KMS-11 (cell line): Measurements from ENCODE around the gene PCSK2.

Experiments
- H2AFZ ChIP-seq: fragments of 200-600 bp; sonication (generic); 2 replicates; pipeline ENCODE4 v1.6.1; 2016; ENCODE audit warnings: antibody characterized with exemption, mixed run types, low read depth
- H3K27ac ChIP-seq: fragments of 200-600 bp; sonication (generic); 2 replicates; pipeline ENCODE4 v1.6.1; 2016; ENCODE audit warnings: mild to moderate bottlenecking, mixed run types
- H3K27me3 ChIP-seq: fragments of 200-600 bp; sonication (generic); 2 replicates; pipeline ENCODE4 v1.6.1; 2017; ENCODE audit warnings: mild to moderate bottlenecking, low read depth, mixed run types, moderate library complexity; ENCODE audit not compliant: insufficient read depth
- H3K36me3 ChIP-seq: fragments of 200-600 bp; sonication (generic); 2 replicates; pipeline ENCODE4 v1.6.1; 2017; ENCODE audit warnings: mild to moderate bottlenecking, mixed run types; ENCODE audit not compliant: insufficient read depth
- H3K4me1 ChIP-seq: fragments of 200-600 bp; sonication (generic); 2 replicates; pipeline ENCODE4 v1.6.1; 2016; ENCODE audit warnings: mild to moderate bottlenecking, low read depth, mixed run types; ENCODE audit not compliant: poor library complexity, severe bottlenecking
- H3K4me2 ChIP-seq: fragments of 200-600 bp; sonication (generic); 2 replicates; pipeline ENCODE4 v1.7.0; 2016; ENCODE audit warnings: mild to moderate bottlenecking, mixed run types
- H3K4me3 ChIP-seq: fragments of 200-600 bp; sonication (generic); IDR thresholded peaks from 2 replicates; pipeline ENCODE4 v1.6.1; 2017; ENCODE audit warnings: low read depth, low read length, mixed read lengths; ENCODE audit not compliant: insufficient read depth
- H3K79me2 ChIP-seq: fragments of 200-600 bp; sonication (generic); 2 replicates; pipeline ENCODE4 v1.6.1; 2016; ENCODE audit warnings: low read depth, mixed run types; ENCODE audit not compliant: insufficient read depth
- H3K9ac ChIP-seq: fragments of 200-600 bp; sonication (generic); 2 replicates; pipeline ENCODE4 v1.6.1; 2016; ENCODE audit warnings: mild to moderate bottlenecking, mixed run types
- H4K20me1 ChIP-seq: fragments of 200-600 bp; sonication (generic); 2 replicates; pipeline ENCODE4 v1.6.1; 2016; ENCODE audit warnings: mild to moderate bottlenecking, mixed run types; ENCODE audit not compliant: insufficient read depth
- TF ChIP-seq, protein P1 (sequence below): fragments of 200-600 bp; sonication (generic); conservative IDR thresholded peaks from 2 replicates; pipeline ENCODE4 v1.6.1; 2017; ENCODE audit warnings: low read depth, mild to moderate bottlenecking, antibody characterized with exemption, low read length, moderate library complexity, mixed read lengths

The PCSK2 gene

DNA sequence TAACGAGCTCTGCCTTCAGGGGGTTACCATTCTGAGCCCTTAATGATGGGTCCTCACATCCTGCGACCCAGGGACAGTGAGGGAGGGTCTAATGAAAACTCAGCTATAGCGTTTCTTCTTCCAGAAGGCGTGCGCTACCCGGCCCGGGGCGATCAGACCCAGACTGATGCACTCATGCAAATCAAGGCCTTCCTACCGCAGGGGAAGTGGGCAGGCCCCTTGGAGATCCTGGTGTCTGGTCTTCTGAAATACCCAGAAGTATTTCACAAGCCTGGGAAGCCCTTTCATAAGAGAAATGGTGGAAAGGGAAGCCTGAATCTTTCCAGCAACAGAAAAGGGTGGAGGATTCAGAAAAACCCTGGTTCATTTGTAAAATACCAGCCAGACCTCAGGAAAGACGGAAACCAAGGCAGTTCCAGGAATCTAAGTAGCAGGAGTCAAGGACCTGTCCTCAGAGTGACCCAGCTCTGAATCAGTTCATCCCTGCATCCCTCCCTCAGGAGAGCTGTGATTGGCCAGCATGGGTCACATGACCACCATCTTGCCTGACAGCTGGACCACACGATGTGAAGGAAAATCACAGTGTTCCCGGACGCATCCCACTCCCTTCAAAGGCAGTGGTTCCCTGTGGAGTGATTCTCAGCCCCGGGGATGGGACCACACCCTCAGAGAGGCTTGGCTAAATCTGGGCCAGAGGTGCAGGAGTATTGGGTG lies 291.7 kb downstream of the PCSK2 start:
- H3K4me3 ChIP-seq: no peak overlapping the region
- H3K79me2 ChIP-seq: no peaks in the 10 kb centered on the region
- no peak overlapping the region for H3K9ac ChIP-seq
- no peak overlapping the region for H2AFZ ChIP-seq
- no peaks in the 10 kb centered on the region for H4K20me1 ChIP-seq
- no peaks in the 10 kb centered on the region for H3K27me3 ChIP-seq
- no peaks in the 10 kb centered on the region for H3K36me3 ChIP-seq
- no peaks in the 10 kb centered on the region for H3K4me1 ChIP-seq
- TF ChIP-seq, protein P1, sequence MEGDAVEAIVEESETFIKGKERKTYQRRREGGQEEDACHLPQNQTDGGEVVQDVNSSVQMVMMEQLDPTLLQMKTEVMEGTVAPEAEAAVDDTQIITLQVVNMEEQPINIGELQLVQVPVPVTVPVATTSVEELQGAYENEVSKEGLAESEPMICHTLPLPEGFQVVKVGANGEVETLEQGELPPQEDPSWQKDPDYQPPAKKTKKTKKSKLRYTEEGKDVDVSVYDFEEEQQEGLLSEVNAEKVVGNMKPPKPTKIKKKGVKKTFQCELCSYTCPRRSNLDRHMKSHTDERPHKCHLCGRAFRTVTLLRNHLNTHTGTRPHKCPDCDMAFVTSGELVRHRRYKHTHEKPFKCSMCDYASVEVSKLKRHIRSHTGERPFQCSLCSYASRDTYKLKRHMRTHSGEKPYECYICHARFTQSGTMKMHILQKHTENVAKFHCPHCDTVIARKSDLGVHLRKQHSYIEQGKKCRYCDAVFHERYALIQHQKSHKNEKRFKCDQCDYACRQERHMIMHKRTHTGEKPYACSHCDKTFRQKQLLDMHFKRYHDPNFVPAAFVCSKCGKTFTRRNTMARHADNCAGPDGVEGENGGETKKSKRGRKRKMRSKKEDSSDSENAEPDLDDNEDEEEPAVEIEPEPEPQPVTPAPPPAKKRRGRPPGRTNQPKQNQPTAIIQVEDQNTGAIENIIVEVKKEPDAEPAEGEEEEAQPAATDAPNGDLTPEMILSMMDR: no peak
- no peak overlapping the region for H3K27ac ChIP-seq
- H3K4me2 ChIP-seq: no peak overlapping the region

DNA sequence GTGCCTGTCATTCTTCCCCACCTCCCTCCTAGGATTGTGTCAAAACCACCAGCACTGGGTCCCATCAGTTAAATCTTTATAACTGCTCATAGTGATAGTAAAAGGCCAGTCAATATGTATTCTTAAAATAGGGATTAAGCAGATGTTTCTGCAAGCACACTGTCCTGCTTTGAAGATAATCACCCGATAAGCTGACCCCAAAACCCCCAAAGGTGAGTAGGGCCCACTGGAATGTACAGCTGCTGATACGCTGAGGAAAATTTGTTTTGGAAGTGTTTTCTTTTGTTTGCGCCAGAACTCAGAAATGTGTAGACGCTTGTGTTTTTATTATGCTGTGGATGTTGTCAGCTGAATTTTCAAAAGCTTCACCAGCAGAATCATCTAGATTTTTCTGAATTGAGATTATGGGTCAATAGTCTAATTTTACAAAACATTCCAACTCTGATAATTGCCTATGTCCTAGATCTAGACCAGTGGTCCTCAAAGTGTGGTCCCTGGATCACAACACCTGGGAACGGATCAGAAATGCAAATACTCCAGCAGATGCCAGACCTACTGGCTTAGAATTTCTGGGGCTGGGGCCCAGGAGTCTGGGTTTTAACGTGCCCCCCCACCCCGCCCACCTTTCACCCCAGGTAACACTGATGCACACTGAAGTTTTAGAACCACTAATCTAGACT lies 292.9 kb downstream of the PCSK2 start:
- TF ChIP-seq, protein P1: no peak
- Histone ChIP-seq H4K20me1 (no peaks in the 10 kb centered on the region), H2AFZ (no peak overlapping the region), H3K4me2 (no peak overlapping the region), H3K36me3 (no peaks in the 10 kb centered on the region), H3K4me1 (no peaks in the 10 kb centered on the region), H3K27ac (no peak overlapping the region), H3K4me3 (no peak overlapping the region), H3K9ac (no peak overlapping the region), H3K27me3 (no peaks in the 10 kb centered on the region), H3K79me2 (no peaks in the 10 kb centered on the region)

DNA sequence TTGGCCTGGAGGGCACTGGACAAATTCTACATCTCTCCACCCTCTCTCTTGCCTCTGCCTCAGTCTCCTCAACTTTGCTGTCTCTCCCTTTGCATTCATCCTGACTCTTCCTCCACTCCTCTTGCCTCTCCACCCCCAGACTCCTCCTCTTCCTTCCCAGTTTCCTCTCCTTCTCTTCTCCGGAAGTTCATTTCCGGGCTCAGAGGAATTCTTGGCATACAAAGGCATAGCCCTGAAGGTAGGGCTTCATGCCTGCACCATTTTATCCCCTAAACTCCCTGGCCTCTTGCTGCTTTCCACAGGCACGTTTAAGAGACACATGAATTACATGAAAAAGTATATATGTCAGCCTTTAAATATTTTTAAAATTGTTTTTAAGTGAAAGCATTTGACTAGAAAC lies 293.7 kb downstream of the PCSK2 start:
- no peak overlapping the region for H3K4me2 ChIP-seq
- H3K36me3 ChIP-seq: no peaks in the 10 kb centered on the region
- TF ChIP-seq, protein P1: no peak
- no peak overlapping the region for H3K27ac ChIP-seq
- H3K4me3 ChIP-seq: no peak overlapping the region
- H3K27me3 ChIP-seq: no peaks in the 10 kb centered on the region
- no peaks in the 10 kb centered on the region for H3K4me1 ChIP-seq
- H3K79me2 ChIP-seq: no peaks in the 10 kb centered on the region
- H3K9ac ChIP-seq: no peak overlapping the region
- H2AFZ ChIP-seq: no peak overlapping the region
- no peaks in the 10 kb centered on the region for H4K20me1 ChIP-seq

DNA sequence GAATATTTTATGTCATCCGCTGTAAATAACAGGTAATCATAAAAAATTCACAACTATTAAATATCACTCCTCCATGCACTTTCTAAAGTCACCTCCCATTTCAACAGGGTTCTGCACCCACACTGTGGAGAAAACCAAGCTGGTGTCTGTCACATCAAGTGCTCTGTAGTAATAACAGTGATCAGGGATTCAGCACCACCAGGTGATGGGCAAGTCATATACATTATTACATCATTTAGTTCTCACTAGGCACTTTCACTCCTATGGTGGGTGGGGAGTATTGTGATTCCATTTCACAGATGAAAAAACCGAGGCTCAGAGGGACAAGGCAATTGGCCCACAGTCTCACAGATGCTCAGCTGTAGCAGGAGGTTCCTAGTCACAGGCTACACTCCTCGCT lies 295.7 kb downstream of the PCSK2 start:
- H3K9ac ChIP-seq: no peak overlapping the region
- H3K27me3 ChIP-seq: no peaks in the 10 kb centered on the region
- TF ChIP-seq, protein P1: no peak
- H3K4me3 ChIP-seq: no peak overlapping the region
- H3K79me2 ChIP-seq: no peaks in the 10 kb centered on the region
- no peaks in the 10 kb centered on the region for H4K20me1 ChIP-seq
- H3K4me1 ChIP-seq: no peaks in the 10 kb centered on the region
- no peaks in the 10 kb centered on the region for H3K36me3 ChIP-seq
- H3K4me2 ChIP-seq: no peak overlapping the region
- H3K27ac ChIP-seq: no peak overlapping the region
- no peak overlapping the region for H2AFZ ChIP-seq
